ENCODE data around the gene TAS2R40.

DNA sequence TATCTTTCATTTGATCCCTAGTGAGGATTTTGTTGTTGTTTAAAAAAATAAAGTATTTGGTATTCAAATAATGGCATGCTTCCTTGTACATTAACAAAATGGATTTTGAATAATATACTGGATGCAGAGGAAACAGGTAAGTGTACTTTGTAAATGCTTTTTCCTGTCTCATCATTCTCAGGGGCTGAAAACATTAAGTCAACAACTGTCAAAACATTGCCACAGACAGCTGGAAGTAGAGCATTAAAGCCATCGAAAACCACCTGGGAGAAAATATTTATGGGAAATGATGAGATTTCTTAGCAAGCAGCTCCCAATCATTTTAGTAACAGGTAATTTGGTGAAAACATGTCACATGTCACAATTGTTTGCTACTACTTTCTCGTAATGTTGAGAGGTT lies 28.0 kb upstream of the TAS2R40 start:
- TF ChIP-seq CTCF (IDR thresholded peaks at IDR 0.05) = no peak
- TF ChIP-seq ZFX (IDR thresholded peaks at IDR 0.05; ENCODE audit: borderline replicate concordance) = no peak

All from 22Rv1 (cell line).